Endodermal cell (in vitro differentiated cells): ENCODE data around the gene CCSER1. TPM values are rescaled to one million over a fixed set of nuclear protein-coding genes. Genes with fewer than 3 reads are reported as not detected.

Source experiments
- DNase-seq: peaks from one replicate; pipeline ENCODE4 v3.0.0-alpha.2; 2017
- H3K27ac ChIP-seq: 2 replicates; pipeline ENCODE4 v1.5.1; 2013; ENCODE audit warnings: mild to moderate bottlenecking, low read depth, low read length, moderate library complexity
- H3K27me3 ChIP-seq: 2 replicates; pipeline ENCODE4 v1.6.1; 2013; ENCODE audit warnings: mild to moderate bottlenecking, low read length, moderate library complexity; ENCODE audit not compliant: insufficient read depth, control insufficient read depth, poor library complexity, severe bottlenecking
- H3K36me3 ChIP-seq: 2 replicates; pipeline ENCODE4 v1.7.0; 2013; ENCODE audit warnings: mild to moderate bottlenecking, low read length, moderate library complexity; ENCODE audit not compliant: control insufficient read depth, insufficient read depth
- H3K4me1 ChIP-seq: one replicate; pipeline ENCODE4 v1.7.0; 2013; ENCODE audit warnings: low read length; ENCODE audit not compliant: control insufficient read depth, insufficient read depth
- H3K4me3 ChIP-seq: 2 replicates; pipeline ENCODE4 v1.5.1; 2013; ENCODE audit warnings: mild to moderate bottlenecking, low read length, moderate library complexity
- H3K9ac ChIP-seq: 2 replicates; pipeline ENCODE4 v1.6.1; 2013; ENCODE audit warnings: mild to moderate bottlenecking, low read length, moderate library complexity; ENCODE audit not compliant: poor library complexity, severe bottlenecking; ENCODE audit errors: extremely low read depth
- H3K9me3 ChIP-seq: 2 replicates; pipeline ENCODE4 v1.6.1; 2013; ENCODE audit warnings: mild to moderate bottlenecking, low read length, moderate library complexity; ENCODE audit not compliant: control insufficient read depth
- H3K27ac Mint-ChIP-seq: 2 replicates; pipeline ENCODE4 v1.8.0; 2020; ENCODE audit warnings: mixed read lengths
- H3K27me3 Mint-ChIP-seq: 2 replicates; pipeline ENCODE4 v1.8.0; 2021; ENCODE audit warnings: mild to moderate bottlenecking, mixed read lengths; ENCODE audit not compliant: insufficient read depth
- H3K36me3 Mint-ChIP-seq: 2 replicates; pipeline ENCODE4 v1.8.0; 2020; ENCODE audit warnings: low read depth, mixed read lengths
- H3K4me1 Mint-ChIP-seq: 2 replicates; pipeline ENCODE4 v1.8.0; 2020; ENCODE audit warnings: mixed read lengths
- H3K4me3 Mint-ChIP-seq: 2 replicates; pipeline ENCODE4 v1.8.0; 2020; ENCODE audit warnings: mild to moderate bottlenecking, moderate library complexity, mixed read lengths
- H3K9me3 Mint-ChIP-seq: 2 replicates; pipeline ENCODE4 v1.8.0; 2020; ENCODE audit warnings: mild to moderate bottlenecking, mixed read lengths
- CTCF ChIP-seq: fragments of 200-600 bp; sonication (generic); conservative IDR thresholded peaks from 2 replicates; pipeline ENCODE4 v1.5.0; 2021; ENCODE audit warnings: antibody characterized with exemption, mild to moderate bottlenecking
- WGBS, 2 experiments: methylation state at CpG; one replicate each; pipeline versions ENCODE4 v1.1.5 to v1.1.7; 2013; ENCODE audit warnings: missing lambda C conversion rate in 2 of 2, mixed read lengths in 1 of 2; ENCODE audit not compliant: insufficient coverage in 1 of 2, insufficient read length in 1 of 2; 5-methylcytosine and 5-hydroxymethylcytosine counted together
- total RNA-seq, 2 donors: library from RNA; stranded (reverse); fragmentation: NEBNext Ultra II Directional in 1 of 2; extraction: Animal tissue kit (Norgen Biotek cat#: 25700) in 1 of 2; gene quantifications; 2 replicates in 1 of 2; 3 replicates in 1 of 2; pipeline ENCODE4 v1.2.1, GENCODE V29; 2021

Gene CCSER1
- total RNA-seq, 2 donors from 2014 or later: 1.1 to 2.2 TPM

GRCh38 chr4:91472046-91472445 is 1344.9 kb downstream of the CCSER1 start:
- no peak overlapping the region for H3K27ac Mint-ChIP-seq
- H3K27me3 ChIP-seq: no peaks in the 10 kb centered on the region
- no peaks in the 10 kb centered on the region for H3K4me1 Mint-ChIP-seq
- no peaks in the 10 kb centered on the region for H3K4me1 ChIP-seq
- no peak for DNase-seq
- H3K36me3 ChIP-seq: no peaks in the 10 kb centered on the region
- no peak overlapping the region for H3K4me3 ChIP-seq
- H3K9ac ChIP-seq: no peak overlapping the region
- H3K36me3 Mint-ChIP-seq: no peaks in the 10 kb centered on the region
- whole genome bisulfite sequencing, 2 experiments: 70 to 94% methylated on average over 2 to 4 of the region's 4 CpGs
- no peaks in the 10 kb centered on the region for H3K27me3 Mint-ChIP-seq
- no peaks in the 10 kb centered on the region for H3K9me3 ChIP-seq
- H3K4me3 Mint-ChIP-seq: no peak overlapping the region
- H3K27ac ChIP-seq: no peak overlapping the region
- no peak for TF ChIP-seq CTCF
- H3K9me3 Mint-ChIP-seq: peaks cover 4% of the 10 kb centered on the region

GRCh38 chr4:91485415-91485814 is 1358.2 kb downstream of the CCSER1 start:
- WGBS, 2 experiments: 91% methylated on average over 1 of the region's 1 CpG; no CpG with 5 or more reads in 1 of the 2 experiments
- no peak overlapping the region for H3K4me3 ChIP-seq
- no peak for DNase-seq
- Mint-ChIP-seq H3K27ac (no peak overlapping the region), H3K27me3 (no peaks in the 10 kb centered on the region), H3K4me1 (peaks cover 9% of the 10 kb centered on the region), H3K9me3 (no peaks in the 10 kb centered on the region), H3K4me3 (no peak overlapping the region), H3K36me3 (no peaks in the 10 kb centered on the region)
- H3K9me3 ChIP-seq: no peaks in the 10 kb centered on the region
- no peaks in the 10 kb centered on the region for H3K4me1 ChIP-seq
- no peaks in the 10 kb centered on the region for H3K27me3 ChIP-seq
- no peak overlapping the region for H3K27ac ChIP-seq
- no peaks in the 10 kb centered on the region for H3K36me3 ChIP-seq
- no peak overlapping the region for H3K9ac ChIP-seq
- TF ChIP-seq CTCF: no peak

GRCh38 chr4:91488946-91489345 is 1361.8 kb downstream of the CCSER1 start:
- no peak overlapping the region for H3K4me3 Mint-ChIP-seq
- 96 to 100% methylated on average over 2 of the region's 2 CpGs for WGBS, 2 experiments

More at GRCh38 chr4:91488946-91489345, 1361.8 kb downstream of the CCSER1 start:
- no peaks in the 10 kb centered on the region for H3K9me3 ChIP-seq
- no peaks in the 10 kb centered on the region for H3K27me3 ChIP-seq
- no peaks in the 10 kb centered on the region for H3K27me3 Mint-ChIP-seq
- no peaks in the 10 kb centered on the region for H3K36me3 Mint-ChIP-seq
- TF ChIP-seq CTCF: no peak
- no peak overlapping the region for H3K4me3 ChIP-seq
- H3K27ac ChIP-seq: no peak overlapping the region
- H3K36me3 ChIP-seq: no peaks in the 10 kb centered on the region
- DNase-seq: no peak
- no peak overlapping the region for H3K9ac ChIP-seq
- H3K27ac Mint-ChIP-seq: no peak overlapping the region
- no peaks in the 10 kb centered on the region for H3K9me3 Mint-ChIP-seq
- H3K4me1 Mint-ChIP-seq: peaks cover 9% of the 10 kb centered on the region
- no peaks in the 10 kb centered on the region for H3K4me1 ChIP-seq
